Esophagus squamous epithelium (tissue), 5 donors: ENCODE measurements around the gene TVP23B. TPM values are rescaled to one million over a fixed set of nuclear protein-coding genes. Genes with fewer than 3 reads are reported as not detected.
"Not testable (repeated sequence)": the region's sequence is repeated elsewhere in the genome, so short reads cannot be mapped to it uniquely, and the experiment has no call there.

ENCODE experiments used
- DNase-seq: peaks from one replicate; lab custom pipeline; 2025; lab: John Stamatoyannopoulos, UW
- H3K27ac ChIP-seq, 4 donors: fragments of 200-600 bp; sonication (generic); one replicate each; pipeline ENCODE4 v1.5.1; 2016 to 2019; ENCODE audit warnings: mild to moderate bottlenecking in 1 of 4
- H3K27me3 ChIP-seq, 4 donors: fragments of 200-600 bp; sonication (generic); 1 replicate in 3 of 4; 2 replicates in 1 of 4; pipeline versions ENCODE4 v1.5.1 to v1.6.0; 2017 to 2021; ENCODE audit warnings: antibody characterized with exemption in 1 of 4
- H3K36me3 ChIP-seq, 3 donors: fragments of 200-600 bp; sonication (generic); one replicate each; pipeline ENCODE4 v1.5.1; 2016 to 2019
- H3K4me1 ChIP-seq, 3 donors: fragments of 200-600 bp; sonication (generic); one replicate each; pipeline ENCODE4 v1.5.1; 2017 to 2019
- H3K4me3 ChIP-seq, 4 donors: fragments of 200-600 bp; sonication (generic); 1 replicate in 3 of 4; 2 replicates in 1 of 4; pipeline ENCODE4 v1.5.1; 2016 to 2019; ENCODE audit warnings: mild to moderate bottlenecking in 2 of 4, moderate library complexity in 1 of 4
- H3K9me3 ChIP-seq, 3 donors: fragments of 200-600 bp; sonication (generic); one replicate each; pipeline ENCODE4 v1.5.1; 2016 to 2019
- WGBS, 2 donors: methylation state at CpG; one replicate each; pipeline ENCODE4 v1.1.5; 2018; 5-methylcytosine and 5-hydroxymethylcytosine counted together
- intact Hi-C: fragments of 100-400 bp; cut with DNase I; formaldehyde crosslinking; loops from one replicate; pipeline ENCODE4 v1.15.0; 2022
- total RNA-seq, 4 donors: library from RNA; depleted of rRNA; stranded (reverse); fragments of >200 nt; gene quantifications; one replicate each; pipeline ENCODE4 v1.1.0, GENCODE V29; 2016
- TF ChIP-seq, protein P1 (sequence below), 6 experiments: fragments of 450-650 bp in 4 of 6; fragments of 200-600 bp in 2 of 6; sonication (generic) in 2 of 6; IDR thresholded peaks; one replicate each; pipeline ENCODE4 v1.5.1; 2016 to 2019; ENCODE audit warnings: antibody characterized with exemption in 6 of 6, mild to moderate bottlenecking in 4 of 6, moderate library complexity in 4 of 6
- donor health status: DM: yes; HTN: yes; CAD: no.

TVP23B gene
- total RNA-seq, 4 donors from 2014 or later = 52.0 to 73.1 (median 57.9) TPM

DNA sequence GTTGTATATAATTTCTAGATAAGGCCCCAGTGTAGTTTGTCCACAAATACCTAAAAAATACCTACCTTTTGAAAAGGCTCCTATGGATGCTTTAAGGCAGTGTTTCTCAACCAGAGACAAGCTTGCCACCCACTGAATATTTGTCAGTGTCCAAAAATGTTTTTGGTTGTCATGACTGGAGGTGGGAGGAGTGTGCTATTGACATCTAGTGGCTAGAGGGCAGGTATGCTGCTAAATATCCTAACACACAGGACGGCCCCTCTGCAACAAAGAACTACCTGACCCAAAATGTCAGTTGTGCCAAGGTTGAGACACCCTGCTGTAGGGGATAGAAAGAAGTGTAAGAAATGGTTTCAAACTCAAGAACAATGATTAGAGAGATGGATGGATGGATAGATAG lies 10.4 kb downstream of the TVP23B start:
- H3K4me3 ChIP-seq, DNase-seq, H3K9me3 ChIP-seq, intact Hi-C loops, H3K27ac ChIP-seq, H3K27me3 ChIP-seq, H3K4me1 ChIP-seq: not testable (repeated sequence)
- H3K36me3 ChIP-seq = peaks cover 0 to 29% (median 0%) of the 10 kb centered on the region in 3 donors
- TF ChIP-seq, protein P1, sequence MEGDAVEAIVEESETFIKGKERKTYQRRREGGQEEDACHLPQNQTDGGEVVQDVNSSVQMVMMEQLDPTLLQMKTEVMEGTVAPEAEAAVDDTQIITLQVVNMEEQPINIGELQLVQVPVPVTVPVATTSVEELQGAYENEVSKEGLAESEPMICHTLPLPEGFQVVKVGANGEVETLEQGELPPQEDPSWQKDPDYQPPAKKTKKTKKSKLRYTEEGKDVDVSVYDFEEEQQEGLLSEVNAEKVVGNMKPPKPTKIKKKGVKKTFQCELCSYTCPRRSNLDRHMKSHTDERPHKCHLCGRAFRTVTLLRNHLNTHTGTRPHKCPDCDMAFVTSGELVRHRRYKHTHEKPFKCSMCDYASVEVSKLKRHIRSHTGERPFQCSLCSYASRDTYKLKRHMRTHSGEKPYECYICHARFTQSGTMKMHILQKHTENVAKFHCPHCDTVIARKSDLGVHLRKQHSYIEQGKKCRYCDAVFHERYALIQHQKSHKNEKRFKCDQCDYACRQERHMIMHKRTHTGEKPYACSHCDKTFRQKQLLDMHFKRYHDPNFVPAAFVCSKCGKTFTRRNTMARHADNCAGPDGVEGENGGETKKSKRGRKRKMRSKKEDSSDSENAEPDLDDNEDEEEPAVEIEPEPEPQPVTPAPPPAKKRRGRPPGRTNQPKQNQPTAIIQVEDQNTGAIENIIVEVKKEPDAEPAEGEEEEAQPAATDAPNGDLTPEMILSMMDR (IDR thresholded peaks at IDR 0.05) = peak in 1 of 6 experiments; percentile 6
- 17% methylated on average over 1 of the region's 1 CpG; no CpG with 5 or more reads in 1 of the 2 donors for WGBS, 2 donors

DNA sequence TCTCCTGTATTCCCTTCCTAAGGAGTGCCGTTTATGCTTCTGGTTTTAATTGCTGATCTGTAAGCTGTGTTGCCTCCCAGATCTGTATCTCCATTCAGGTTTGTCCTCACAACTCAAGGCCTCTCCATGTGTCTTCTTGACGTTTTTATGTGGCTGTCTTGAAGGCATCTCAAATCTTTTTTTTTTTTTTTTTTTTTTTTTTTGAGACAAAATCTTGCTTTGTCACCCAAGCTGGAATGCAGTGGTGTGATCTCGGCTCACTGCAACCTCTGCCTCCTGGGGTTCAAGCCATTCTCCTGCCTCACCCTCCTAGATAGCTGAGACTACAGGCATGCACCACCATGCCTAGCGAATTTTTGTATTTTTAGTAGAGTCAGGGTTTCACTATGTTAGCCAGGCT lies 13.9 kb downstream of the TVP23B start:
- DNase-seq, intact Hi-C loops, H3K27ac ChIP-seq, H3K4me3 ChIP-seq, H3K9me3 ChIP-seq, H3K27me3 ChIP-seq, H3K4me1 ChIP-seq: not testable (repeated sequence)
- peaks cover 0 to 52% (median 0%) of the 10 kb centered on the region in 3 donors for H3K36me3 ChIP-seq
- 67 to 71% methylated on average over 3 of the region's 4 CpGs for WGBS, 2 donors

DNA sequence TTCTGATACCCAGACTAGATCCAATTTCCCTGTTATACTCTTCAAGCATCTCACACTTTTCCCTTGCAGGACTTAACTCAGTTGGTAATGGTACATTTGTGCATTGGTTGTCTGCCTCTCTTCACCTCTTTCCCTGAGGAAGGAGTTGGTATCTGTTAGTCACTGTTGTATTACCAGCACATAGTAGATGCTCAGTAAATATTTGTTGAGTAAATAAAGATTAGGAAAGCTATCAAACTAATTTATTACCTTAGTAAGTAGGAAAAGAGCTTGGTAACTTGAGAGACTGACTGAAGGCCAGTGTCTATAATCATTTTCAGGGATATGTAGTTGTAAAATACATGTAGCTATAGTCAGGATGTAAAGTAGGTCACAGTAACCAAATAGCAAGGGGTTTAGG lies 15.9 kb downstream of the TVP23B start:
- H3K27me3 ChIP-seq, DNase-seq, H3K27ac ChIP-seq, H3K9me3 ChIP-seq, H3K4me1 ChIP-seq, intact Hi-C loops, H3K4me3 ChIP-seq: not testable (repeated sequence)
- H3K36me3 ChIP-seq = peaks cover 0 to 69% (median 2%) of the 10 kb centered on the region in 3 donors

DNA sequence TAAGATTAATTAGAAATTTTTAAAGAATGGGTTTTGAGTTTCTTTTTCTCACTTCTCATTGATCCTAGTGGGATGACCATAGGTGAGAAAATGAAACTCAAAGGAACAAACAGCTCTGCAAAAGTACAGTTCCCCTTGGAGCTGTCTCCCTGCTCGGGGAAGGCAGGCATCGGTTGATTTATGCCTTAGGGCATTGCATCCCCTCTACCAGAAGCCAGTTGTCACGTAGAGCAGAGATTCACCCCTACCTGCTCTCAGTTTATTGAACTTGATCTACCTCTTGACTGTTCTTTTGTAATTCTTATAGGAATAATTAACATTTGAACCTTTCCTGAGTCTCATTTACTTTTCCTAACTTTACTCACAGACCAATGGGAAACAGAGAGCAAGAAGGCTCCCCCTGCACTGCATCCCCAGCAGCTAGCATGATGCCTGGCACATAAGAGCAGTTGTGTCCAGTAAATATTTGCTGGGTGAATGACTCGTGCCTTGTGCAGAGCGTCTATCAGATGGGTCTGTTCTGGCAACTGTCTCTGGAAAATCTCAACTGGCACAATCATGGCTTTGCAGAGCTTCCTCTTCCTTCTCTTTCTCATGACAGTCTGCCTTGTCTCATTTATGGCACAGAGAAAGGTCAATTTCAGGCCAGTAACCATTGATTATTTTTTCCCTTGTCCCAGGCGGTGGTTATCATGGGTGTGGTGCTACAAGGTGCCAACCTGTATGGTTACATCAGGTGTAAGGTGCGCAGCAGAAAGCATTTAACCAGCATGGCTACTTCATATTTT lies 22.7 kb downstream of the TVP23B start:
- intact Hi-C loops, H3K27ac ChIP-seq, H3K9me3 ChIP-seq, H3K27me3 ChIP-seq, H3K4me1 ChIP-seq, DNase-seq, H3K4me3 ChIP-seq: not testable (repeated sequence)
- WGBS, 2 donors = 70 to 83% methylated on average over 5 to 6 of the region's 7 CpGs
- H3K36me3 ChIP-seq = peaks cover 0 to 77% (median 8%) of the 10 kb centered on the region in 3 donors

DNA sequence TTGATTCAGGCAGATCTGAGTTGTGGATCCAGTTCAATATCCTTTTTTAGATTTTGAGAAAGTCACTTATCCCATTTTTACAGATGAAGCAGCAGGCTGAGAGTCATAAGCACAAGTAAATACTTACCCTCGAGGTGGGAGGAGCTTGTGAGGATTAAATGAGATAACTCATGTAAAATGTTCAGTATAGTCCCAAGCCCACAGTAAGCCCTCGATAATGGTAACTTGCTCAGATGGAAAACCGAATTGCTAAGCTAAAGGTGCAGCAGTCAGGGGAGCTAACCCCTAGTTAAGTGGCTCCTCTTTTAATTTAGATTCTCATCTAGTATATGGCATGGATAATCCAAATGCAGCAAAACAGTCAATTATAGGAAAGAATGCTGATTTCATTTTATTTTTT lies 34.9 kb downstream of the TVP23B start:
- WGBS, 2 donors = 43 to 49% methylated on average over 3 of the region's 3 CpGs
- H3K27ac ChIP-seq, H3K4me1 ChIP-seq, intact Hi-C loops, H3K36me3 ChIP-seq, H3K27me3 ChIP-seq, H3K9me3 ChIP-seq, DNase-seq, H3K4me3 ChIP-seq: not testable (repeated sequence)

DNA sequence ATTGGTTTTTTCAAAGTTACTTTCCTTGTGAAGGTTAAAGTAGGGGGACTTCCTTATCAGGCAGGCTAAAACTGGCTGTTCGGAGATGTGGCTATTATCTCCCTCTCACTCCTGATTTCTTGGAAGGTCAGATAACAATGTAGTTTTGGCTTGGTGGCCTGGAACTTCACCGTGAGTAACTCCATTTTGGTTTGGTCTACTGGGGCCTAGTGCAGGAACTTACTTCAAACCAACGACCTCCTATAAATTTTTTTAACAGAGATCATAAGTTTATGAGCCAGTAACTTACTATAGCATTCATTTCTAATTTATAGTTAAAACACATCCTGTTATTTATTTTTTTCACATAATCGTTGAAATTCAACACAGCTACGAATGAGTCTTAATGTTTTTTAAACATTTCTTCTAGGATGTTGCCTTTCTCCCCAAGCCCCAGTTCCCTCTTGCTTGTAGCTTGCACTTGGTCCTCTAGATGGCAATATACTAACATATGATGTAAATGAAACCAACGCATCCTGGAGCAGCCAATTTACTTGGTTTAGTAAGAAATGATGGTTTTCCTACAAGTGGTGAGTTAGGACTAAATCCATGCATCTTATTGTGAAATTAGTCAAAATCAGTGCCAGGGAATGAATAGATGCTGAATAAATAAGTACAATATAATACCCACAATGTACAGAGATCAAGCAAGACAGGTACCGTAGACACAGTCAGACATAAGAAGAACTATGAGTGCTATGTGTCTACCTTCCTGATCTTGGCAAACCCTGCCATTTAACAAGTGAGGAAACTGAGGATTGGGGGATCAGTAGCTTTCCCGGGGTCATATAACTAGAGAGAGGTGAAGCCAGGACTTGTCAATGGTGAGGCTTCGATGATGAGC lies 35.7 kb downstream of the TVP23B start:
- DNase-seq, H3K27me3 ChIP-seq, H3K4me3 ChIP-seq, intact Hi-C loops, H3K4me1 ChIP-seq, H3K9me3 ChIP-seq, H3K27ac ChIP-seq, H3K36me3 ChIP-seq: not testable (repeated sequence)
- TF ChIP-seq, protein P1 (IDR thresholded peaks at IDR 0.05) = peak; percentile 30 to 68 (median 56)
- WGBS, 2 donors = 34 to 41% methylated on average over 7 to 8 of the region's 9 CpGs

DNA sequence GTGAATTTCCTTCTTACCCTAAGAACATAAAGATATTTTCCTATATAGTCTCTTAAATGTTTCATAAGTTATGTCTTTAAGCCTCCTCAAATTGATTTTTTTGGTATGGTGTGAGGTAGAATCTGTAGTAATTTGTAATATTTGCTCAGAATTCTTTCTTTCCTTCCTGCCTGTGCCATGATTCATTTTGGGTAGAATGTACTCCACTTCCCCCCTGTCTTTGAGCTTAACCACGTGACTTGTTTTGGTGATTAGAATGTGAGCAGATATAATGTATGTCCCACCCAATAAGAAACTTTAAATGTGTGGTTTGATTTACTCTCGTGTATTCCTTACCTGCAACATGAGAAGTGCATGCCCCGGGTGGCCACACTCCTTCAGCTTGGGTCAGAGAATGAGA lies 40.4 kb downstream of the TVP23B start:
- H3K27ac ChIP-seq, intact Hi-C loops, H3K36me3 ChIP-seq, DNase-seq, H3K27me3 ChIP-seq, H3K9me3 ChIP-seq, H3K4me3 ChIP-seq, H3K4me1 ChIP-seq: not testable (repeated sequence)
- 22 to 53% methylated on average over 1 to 2 of the region's 3 CpGs for WGBS, 2 donors

DNA sequence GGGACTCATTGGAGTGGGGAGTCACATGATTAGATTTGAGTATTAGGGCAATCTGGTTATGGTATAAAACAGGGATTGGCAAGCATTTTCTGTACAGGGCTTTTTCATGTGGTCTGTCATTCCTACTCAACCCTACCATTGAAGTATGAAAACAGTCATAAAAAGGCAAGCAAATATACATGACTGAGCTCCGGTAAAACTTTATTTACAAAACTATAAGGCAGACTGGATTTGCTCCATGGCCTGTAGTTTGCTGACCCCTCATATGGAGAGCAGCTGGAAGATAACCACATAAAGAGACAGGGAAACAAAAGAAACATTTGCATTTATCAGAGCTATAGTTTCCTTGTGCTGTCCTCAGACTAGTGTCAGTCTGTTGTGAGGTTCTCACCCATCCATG lies 46.6 kb downstream of the TVP23B start:
- DNase-seq, intact Hi-C loops, H3K4me1 ChIP-seq, H3K27me3 ChIP-seq, H3K9me3 ChIP-seq, H3K4me3 ChIP-seq, H3K36me3 ChIP-seq, H3K27ac ChIP-seq: not testable (repeated sequence)
- WGBS, 2 donors = no CpG with 5 or more reads among the region's 1 CpG
